Erythroblast (primary cell): ENCODE data around the gene DEPDC4.
"Not testable (repeated sequence)": the region's sequence is repeated elsewhere in the genome, so short reads cannot be mapped to it uniquely, and the experiment has no call there.

Source experiments
- GATA1 ChIP-seq: IDR thresholded peaks from 2 replicates; pipeline ENCODE4 v1.6.1; 2011; ENCODE audit warnings: low read depth, mild to moderate bottlenecking, control low read depth, low read length, moderate library complexity
- POLR2A ChIP-seq: IDR thresholded peaks from 2 replicates; pipeline ENCODE4 v1.6.1; 2011; ENCODE audit warnings: mild to moderate bottlenecking, low read length

DNA sequence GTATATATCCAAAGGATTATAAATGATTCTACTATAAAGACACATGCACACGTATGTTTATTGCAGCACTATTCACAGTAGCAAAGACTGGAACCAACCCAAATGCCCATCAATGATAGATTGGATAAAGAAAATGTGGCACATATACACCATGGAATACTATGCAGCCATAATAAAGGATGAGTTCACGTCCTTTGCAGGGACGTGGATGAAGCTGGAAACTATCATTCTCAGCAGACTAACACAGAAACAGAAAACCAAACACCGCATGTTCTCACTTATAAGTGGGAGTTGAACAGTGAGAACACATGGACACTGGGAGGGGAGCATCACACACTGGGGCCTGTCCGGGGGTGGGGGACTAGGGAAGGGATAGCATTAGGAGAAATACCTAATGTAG, 41.3 kb upstream of the DEPDC4 start:
- TF ChIP-seq POLR2A, GATA1: not testable (repeated sequence)
